Hepatocyte (in vitro differentiated cells): ENCODE data around the gene COL4A2. TPM values are rescaled to one million over a fixed set of nuclear protein-coding genes. Genes with fewer than 3 reads are reported as not detected.

Experiments
- DNase-seq: peaks from one replicate; pipeline ENCODE4 v3.0.0-alpha.2; 2016; ENCODE audit warnings: low spot score
- H2AFZ ChIP-seq: fragments of 200-600 bp; sonication (generic); 2 replicates; pipeline ENCODE4 v1.6.0; 2016; ENCODE audit warnings: antibody characterized with exemption, mild to moderate bottlenecking
- H3K27ac ChIP-seq: fragments of 200-600 bp; sonication (generic); 2 replicates; pipeline ENCODE4 v1.5.1; 2016; ENCODE audit warnings: mild to moderate bottlenecking
- H3K27me3 ChIP-seq: fragments of 200-600 bp; sonication (generic); 2 replicates; pipeline ENCODE4 v1.6.1; 2016
- H3K36me3 ChIP-seq: fragments of 200-600 bp; sonication (generic); replicated peaks from 2 replicates; pipeline ENCODE4 v1.5.1; 2016; ENCODE audit warnings: low read depth; ENCODE audit not compliant: insufficient read depth
- H3K4me1 ChIP-seq: fragments of 200-600 bp; sonication (generic); 2 replicates; pipeline ENCODE4 v1.5.1; 2016; ENCODE audit warnings: mild to moderate bottlenecking, moderate library complexity; ENCODE audit not compliant: insufficient read depth
- H3K4me2 ChIP-seq: fragments of 200-600 bp; sonication (generic); 2 replicates; pipeline ENCODE4 v1.6.0; 2016
- H3K4me3 ChIP-seq: fragments of 200-600 bp; sonication (generic); 2 replicates; pipeline ENCODE4 v1.5.1; 2016; ENCODE audit warnings: mild to moderate bottlenecking
- H3K79me2 ChIP-seq: fragments of 200-600 bp; sonication (generic); 2 replicates; pipeline ENCODE4 v1.6.0; 2017; ENCODE audit warnings: mild to moderate bottlenecking
- H3K9me2 ChIP-seq: fragments of 200-600 bp; sonication (generic); replicated peaks from 2 replicates; pipeline ENCODE4 v1.6.0; 2017; ENCODE audit warnings: mild to moderate bottlenecking; ENCODE audit not compliant: insufficient read depth
- H3K9me3 ChIP-seq: fragments of 200-600 bp; sonication (generic); 2 replicates; pipeline ENCODE4 v1.5.1; 2016; ENCODE audit warnings: low read depth, mild to moderate bottlenecking
- H4K20me1 ChIP-seq: fragments of 200-600 bp; sonication (generic); 2 replicates; pipeline ENCODE4 v1.6.0; 2016; ENCODE audit warnings: mild to moderate bottlenecking; ENCODE audit not compliant: insufficient read depth, poor library complexity, severe bottlenecking
- EZH2 ChIP-seq: fragments of 200-600 bp; sonication (generic); IDR thresholded peaks from 2 replicates; pipeline ENCODE4 v1.6.1; 2016; ENCODE audit warnings: antibody characterized with exemption, mild to moderate bottlenecking, borderline replicate concordance
- EZH2phosphoT487 ChIP-seq: fragments of 200-600 bp; sonication (generic); IDR thresholded peaks from one replicate; pipeline ENCODE4 v1.6.1; 2018; ENCODE audit warnings: antibody characterized with exemption, mild to moderate bottlenecking, low read depth, moderate library complexity; ENCODE audit not compliant: unreplicated experiment, severe bottlenecking
- WGBS: methylation state at CpG from one replicate; pipeline ENCODE4 v1.1.6; 2016; ENCODE audit warnings: low lambda C conversion rate; ENCODE audit errors: missing lambda C conversion rate; 5-methylcytosine and 5-hydroxymethylcytosine counted together
- polyA plus RNA-seq: library from polyadenylated mRNA; unstranded; fragments of >200 nt; fragmentation: Nextera tagmentation; extraction: Ambion mirVana; gene quantifications from 2 replicates; pipeline ENCODE4 v1.2.1, GENCODE V29; 2016
- total RNA-seq: library from RNA; depleted of rRNA; stranded (reverse); fragments of >200 nt; gene quantifications from 2 replicates; pipeline ENCODE4 v1.2.3, GENCODE V29; 2014
- TF ChIP-seq, protein P1 (sequence below): fragments of 200-600 bp; sonication (generic); IDR thresholded peaks from 2 replicates; pipeline ENCODE4 v1.5.1; 2016; ENCODE audit warnings: antibody characterized with exemption, mild to moderate bottlenecking; ENCODE audit not compliant: poor library complexity

Gene COL4A2
- total and polyA plus RNA-seq, 2 experiments from 2014 or later = 171 to 221 TPM

GRCh38 chr13:110314516-110315245 is 7.6 kb downstream of the COL4A2 start:
- H3K79me2 ChIP-seq = peaks cover 74% of the 10 kb centered on the region
- H2AFZ ChIP-seq = no peak overlapping the region
- no peak overlapping the region for H3K4me2 ChIP-seq
- no peak for DNase-seq
- no peaks in the 10 kb centered on the region for H3K27me3 ChIP-seq
- peaks cover 29% of the 10 kb centered on the region for H3K4me1 ChIP-seq
- WGBS = 94% methylated on average over 18 of the region's 18 CpGs
- no peaks in the 10 kb centered on the region for H3K36me3 ChIP-seq
- H3K27ac ChIP-seq = no peak overlapping the region
- H3K4me3 ChIP-seq = no peak overlapping the region
- no peaks in the 10 kb centered on the region for H3K9me2 ChIP-seq
- H4K20me1 ChIP-seq = peaks cover 4% of the 10 kb centered on the region
- TF ChIP-seq EZH2phosphoT487 (no peak), EZH2 (no peak)
- TF ChIP-seq, protein P1, sequence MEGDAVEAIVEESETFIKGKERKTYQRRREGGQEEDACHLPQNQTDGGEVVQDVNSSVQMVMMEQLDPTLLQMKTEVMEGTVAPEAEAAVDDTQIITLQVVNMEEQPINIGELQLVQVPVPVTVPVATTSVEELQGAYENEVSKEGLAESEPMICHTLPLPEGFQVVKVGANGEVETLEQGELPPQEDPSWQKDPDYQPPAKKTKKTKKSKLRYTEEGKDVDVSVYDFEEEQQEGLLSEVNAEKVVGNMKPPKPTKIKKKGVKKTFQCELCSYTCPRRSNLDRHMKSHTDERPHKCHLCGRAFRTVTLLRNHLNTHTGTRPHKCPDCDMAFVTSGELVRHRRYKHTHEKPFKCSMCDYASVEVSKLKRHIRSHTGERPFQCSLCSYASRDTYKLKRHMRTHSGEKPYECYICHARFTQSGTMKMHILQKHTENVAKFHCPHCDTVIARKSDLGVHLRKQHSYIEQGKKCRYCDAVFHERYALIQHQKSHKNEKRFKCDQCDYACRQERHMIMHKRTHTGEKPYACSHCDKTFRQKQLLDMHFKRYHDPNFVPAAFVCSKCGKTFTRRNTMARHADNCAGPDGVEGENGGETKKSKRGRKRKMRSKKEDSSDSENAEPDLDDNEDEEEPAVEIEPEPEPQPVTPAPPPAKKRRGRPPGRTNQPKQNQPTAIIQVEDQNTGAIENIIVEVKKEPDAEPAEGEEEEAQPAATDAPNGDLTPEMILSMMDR = no peak
- no peaks in the 10 kb centered on the region for H3K9me3 ChIP-seq

DNA sequence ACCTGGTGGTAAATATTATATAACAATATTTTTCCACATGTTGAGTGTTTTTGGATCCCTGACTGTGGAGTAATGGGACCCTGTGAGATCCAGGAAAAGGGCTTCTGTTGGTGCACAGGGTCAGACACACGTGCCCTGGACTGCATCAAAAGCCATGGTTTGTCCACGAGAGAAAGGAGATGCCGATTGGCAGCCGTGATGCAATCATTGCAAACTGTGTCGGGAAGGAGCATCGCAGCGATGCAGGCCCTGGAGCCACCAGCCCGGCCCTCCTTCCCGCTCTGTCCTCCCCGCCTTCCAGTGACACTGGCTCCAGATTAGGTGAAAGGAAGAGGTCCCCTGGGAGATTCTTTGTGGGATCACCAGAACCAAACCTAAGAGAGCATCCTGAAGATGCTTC is 9.1 kb downstream of the COL4A2 start:
- Histone ChIP-seq H3K9me2 (no peaks in the 10 kb centered on the region), H3K4me1 (peaks cover 16% of the 10 kb centered on the region), H3K27me3 (no peaks in the 10 kb centered on the region), H2AFZ (no peak overlapping the region), H4K20me1 (peaks cover 4% of the 10 kb centered on the region), H3K4me2 (no peak overlapping the region), H3K27ac (no peak overlapping the region), H3K9me3 (no peaks in the 10 kb centered on the region), H3K36me3 (no peaks in the 10 kb centered on the region), H3K79me2 (peaks cover 64% of the 10 kb centered on the region), H3K4me3 (no peak overlapping the region)
- WGBS = 92% methylated on average over 10 of the region's 10 CpGs
- DNase-seq = no peak
- no peak for TF ChIP-seq EZH2phosphoT487
- TF ChIP-seq, protein P1 = no peak
- TF ChIP-seq EZH2 = no peak

GRCh38 chr13:110317093-110317492 is 10.0 kb downstream of the COL4A2 start:
- H4K20me1 ChIP-seq = peaks cover 4% of the 10 kb centered on the region
- H3K79me2 ChIP-seq = peaks cover 68% of the 10 kb centered on the region

More at GRCh38 chr13:110317093-110317492, 10.0 kb downstream of the COL4A2 start:
- H2AFZ ChIP-seq = no peak overlapping the region
- no peak for TF ChIP-seq EZH2phosphoT487
- TF ChIP-seq, protein P1 = no peak
- TF ChIP-seq EZH2 = no peak
- H3K36me3 ChIP-seq = no peaks in the 10 kb centered on the region
- H3K9me3 ChIP-seq = no peaks in the 10 kb centered on the region
- WGBS = 97% methylated on average over 5 of the region's 5 CpGs
- H3K9me2 ChIP-seq = no peaks in the 10 kb centered on the region
- no peaks in the 10 kb centered on the region for H3K27me3 ChIP-seq
- DNase-seq = no peak
- no peak overlapping the region for H3K4me2 ChIP-seq
- no peak overlapping the region for H3K4me3 ChIP-seq
- peaks cover 7% of the 10 kb centered on the region for H3K4me1 ChIP-seq
- no peak overlapping the region for H3K27ac ChIP-seq
